H9 (cell line): ENCODE measurements around the gene PPP1R16B. TPM values are rescaled to one million over a fixed set of nuclear protein-coding genes. Genes with fewer than 3 reads are reported as not detected.
A peak's percentile ranks its signal among the peaks of the same experiment; 100 is the strongest.

Source experiments
- DNase-seq: peaks from one replicate; pipeline ENCODE4 v3.0.0-alpha.2; 2017
- H2AFZ ChIP-seq: one replicate; pipeline ENCODE4 v1.6.1; 2013; ENCODE audit warnings: mild to moderate bottlenecking, low read length, control low read depth, moderate library complexity
- H2AK5ac ChIP-seq: 2 replicates; pipeline ENCODE4 v1.6.1; 2013; ENCODE audit warnings: low read length, control low read depth, mixed read lengths; ENCODE audit not compliant: insufficient read length
- H2BK120ac ChIP-seq: one replicate; pipeline ENCODE4 v1.6.1; 2013; ENCODE audit warnings: low read depth, mild to moderate bottlenecking, low read length, control low read depth, inconsistent platforms; ENCODE audit not compliant: poor library complexity, severe bottlenecking
- H2BK12ac ChIP-seq: 2 replicates; pipeline ENCODE4 v1.6.1; 2013; ENCODE audit warnings: low read length, control low read depth, mixed read lengths, low read depth; ENCODE audit not compliant: insufficient read length
- H2BK15ac ChIP-seq: 2 replicates; pipeline ENCODE4 v1.6.1; 2013; ENCODE audit warnings: low read depth, low read length, control low read depth
- H2BK20ac ChIP-seq: one replicate; pipeline ENCODE4 v1.6.1; 2013; ENCODE audit warnings: low read depth, mild to moderate bottlenecking, low read length, control low read depth, inconsistent platforms; ENCODE audit not compliant: poor library complexity, severe bottlenecking
- H2BK5ac ChIP-seq: 2 replicates; pipeline ENCODE4 v1.6.1; 2013; ENCODE audit warnings: low read length, control low read depth, mixed read lengths; ENCODE audit not compliant: insufficient read length
- H3K14ac ChIP-seq: 2 replicates; pipeline ENCODE4 v1.6.1; 2013; ENCODE audit warnings: low read length, control low read depth; ENCODE audit not compliant: insufficient read depth
- H3K18ac ChIP-seq: 2 replicates; pipeline ENCODE4 v1.6.1; 2013; ENCODE audit warnings: low read depth, mild to moderate bottlenecking, mixed read lengths, low read length, control low read depth; ENCODE audit not compliant: insufficient read length
- H3K23ac ChIP-seq: 2 replicates; pipeline ENCODE4 v1.6.1; 2013; ENCODE audit warnings: low read length, control low read depth, mixed read lengths, low read depth; ENCODE audit not compliant: insufficient read length
- H3K23me2 ChIP-seq: 2 replicates; pipeline ENCODE4 v1.6.1; 2013; ENCODE audit warnings: low read depth, mild to moderate bottlenecking, mixed read lengths, low read length, control low read depth; ENCODE audit not compliant: insufficient read length, poor library complexity, severe bottlenecking
- H3K27ac ChIP-seq: 2 replicates; pipeline ENCODE4 v1.5.1; 2013; ENCODE audit warnings: low read length, control low read depth, mixed read lengths, low read depth; ENCODE audit not compliant: insufficient read length
- H3K27me3 ChIP-seq: 2 replicates; pipeline ENCODE4 v1.6.1; 2013; ENCODE audit warnings: low read length, control low read depth, inconsistent platforms; ENCODE audit not compliant: insufficient read depth
- H3K4ac ChIP-seq: 2 replicates; pipeline ENCODE4 v1.6.1; 2013; ENCODE audit warnings: low read depth, mild to moderate bottlenecking, control low read depth, inconsistent platforms, low read length, moderate library complexity
- H3K4me1 ChIP-seq: 2 replicates; pipeline ENCODE4 v1.6.1; 2013; ENCODE audit warnings: low read length, control low read depth, inconsistent platforms; ENCODE audit not compliant: insufficient read depth
- H3K4me2 ChIP-seq: 2 replicates; pipeline ENCODE4 v1.6.1; 2013; ENCODE audit warnings: low read length, control low read depth, mixed read lengths; ENCODE audit not compliant: insufficient read length, insufficient read depth
- H3K56ac ChIP-seq: 2 replicates; pipeline ENCODE4 v1.6.1; 2013; ENCODE audit warnings: low read depth, mild to moderate bottlenecking, mixed read lengths, low read length, control low read depth; ENCODE audit not compliant: insufficient read length
- H3K79me1 ChIP-seq: 2 replicates; pipeline ENCODE4 v1.6.1; 2013; ENCODE audit warnings: low read depth, mild to moderate bottlenecking, moderate library complexity, low read length, control low read depth, inconsistent platforms; ENCODE audit not compliant: insufficient read depth, poor library complexity, severe bottlenecking
- H3K79me2 ChIP-seq: 2 replicates; pipeline ENCODE4 v1.6.1; 2013; ENCODE audit warnings: low read length, control low read depth, inconsistent platforms; ENCODE audit not compliant: insufficient read depth
- H3K9ac ChIP-seq: 2 replicates; pipeline ENCODE4 v1.6.1; 2013; ENCODE audit warnings: low read length, control low read depth, mixed read lengths; ENCODE audit not compliant: insufficient read length; ENCODE audit errors: extremely low read depth
- H3K9me3 ChIP-seq: one replicate; pipeline ENCODE4 v1.6.1; 2013; ENCODE audit warnings: low read depth, low read length, inconsistent platforms; ENCODE audit not compliant: control insufficient read depth
- H3T11ph ChIP-seq: one replicate; pipeline ENCODE4 v1.6.1; 2013; ENCODE audit warnings: mild to moderate bottlenecking, low read length, control low read depth, inconsistent platforms
- H4K20me1 ChIP-seq: one replicate; pipeline ENCODE4 v1.6.1; 2013; ENCODE audit not compliant: control insufficient read depth, insufficient read length, insufficient read depth
- H4K5ac ChIP-seq: 2 replicates; pipeline ENCODE4 v1.6.1; 2013; ENCODE audit warnings: low read depth, mild to moderate bottlenecking, mixed read lengths, low read length, control low read depth; ENCODE audit not compliant: insufficient read length
- H4K8ac ChIP-seq: replicated peaks from 2 replicates; pipeline ENCODE4 v1.6.1; 2013; ENCODE audit warnings: low read length, control low read depth, mixed read lengths, low read depth; ENCODE audit not compliant: insufficient read length
- H4K91ac ChIP-seq: 2 replicates; pipeline ENCODE4 v1.6.1; 2013; ENCODE audit warnings: low read depth, mild to moderate bottlenecking, moderate library complexity, mixed read lengths, low read length, control low read depth; ENCODE audit not compliant: insufficient read length
- H3K27ac Mint-ChIP-seq, 3 experiments: 2 replicates in 2 of 3; 3 replicates in 1 of 3; pipeline ENCODE4 v1.8.0; 2020 to 2021; ENCODE audit warnings: mixed read lengths in 3 of 3, mild to moderate bottlenecking in 1 of 3, moderate library complexity in 1 of 3
- H3K27me3 Mint-ChIP-seq: 2 replicates; pipeline ENCODE4 v1.8.0; 2021; ENCODE audit warnings: low read depth, mild to moderate bottlenecking, moderate library complexity, mixed read lengths
- H3K36me3 Mint-ChIP-seq, 3 experiments: 2 replicates in 2 of 3; 3 replicates in 1 of 3; pipeline ENCODE4 v1.8.0; 2020 to 2021; ENCODE audit warnings: low read depth in 3 of 3, mixed read lengths in 3 of 3; ENCODE audit not compliant: insufficient read depth in 1 of 3
- H3K4me1 Mint-ChIP-seq, 2 experiments: 2 replicates each; pipeline ENCODE4 v1.8.0; 2020; ENCODE audit warnings: mixed read lengths in 2 of 2
- H3K4me3 Mint-ChIP-seq, 2 experiments: 2 replicates in 1 of 2; 3 replicates in 1 of 2; pipeline ENCODE4 v1.8.0; 2020 to 2021; ENCODE audit warnings: mild to moderate bottlenecking in 2 of 2, mixed read lengths in 2 of 2, moderate library complexity in 1 of 2
- H3K9me3 Mint-ChIP-seq, 2 experiments: 2 replicates in 1 of 2; 3 replicates in 1 of 2; pipeline ENCODE4 v1.8.0; 2020; ENCODE audit warnings: mild to moderate bottlenecking in 2 of 2, mixed read lengths in 2 of 2, moderate library complexity in 1 of 2
- CTCF ChIP-seq: fragments of 200-600 bp; sonication (generic); conservative IDR thresholded peaks from 3 replicates; pipeline ENCODE4 v1.8.0; 2021; ENCODE audit warnings: antibody characterized with exemption, mild to moderate bottlenecking
- total RNA-seq: library from RNA; stranded (reverse); gene quantifications from 2 replicates; pipeline ENCODE4 v1.2.1, GENCODE V29; 2021

The PPP1R16B gene
- total RNA-seq, 1 experiment from 2014 or later, result 8.2 TPM

GRCh38 chr20:38762174-38762573, 43.3 kb upstream of the PPP1R16B start:
- no peak overlapping the region for H3K14ac ChIP-seq
- H3K79me1 ChIP-seq, result no peaks in the 10 kb centered on the region
- no peaks in the 10 kb centered on the region for H3K79me2 ChIP-seq
- Mint-ChIP-seq H3K4me3 (no peak overlapping the region), H3K4me1 (peaks cover 2% of the 10 kb centered on the region in 2 experiments; a peak in 1 of 4 replicates), H3K36me3 (peaks cover 14 to 79% (median 48%) of the 10 kb centered on the region in 3 experiments; a peak in 6 of 7 replicates), H3K27ac (peak overlapping the region in 2 of 3 experiments; percentile 17 to 56; a peak in 1 of 7 replicates), H3K9me3 (no peaks in the 10 kb centered on the region), H3K27me3 (no peaks in the 10 kb centered on the region)
- no peak overlapping the region for H3K4me2 ChIP-seq
- no peak overlapping the region for H2BK15ac ChIP-seq
- no peak overlapping the region for H2BK5ac ChIP-seq
- H4K8ac ChIP-seq, result no peak overlapping the region
- no peak overlapping the region for H3K18ac ChIP-seq
- no peak overlapping the region for H3T11ph ChIP-seq
- no peak overlapping the region for H4K91ac ChIP-seq
- no peak for TF ChIP-seq CTCF
- no peak overlapping the region for H3K56ac ChIP-seq
- H4K20me1 ChIP-seq, result no peaks in the 10 kb centered on the region
- H3K27ac ChIP-seq, result no peak overlapping the region
- no peak overlapping the region for H2BK12ac ChIP-seq
- no peak for DNase-seq
- H2BK120ac ChIP-seq, result no peak overlapping the region
- no peaks in the 10 kb centered on the region for H3K9me3 ChIP-seq
- no peak overlapping the region for H4K5ac ChIP-seq
- H3K4me1 ChIP-seq, result no peaks in the 10 kb centered on the region
- H3K23me2 ChIP-seq, result no peaks in the 10 kb centered on the region
- H3K27me3 ChIP-seq, result no peaks in the 10 kb centered on the region
- H2AFZ ChIP-seq, result no peak overlapping the region
- no peak overlapping the region for H3K4ac ChIP-seq
- no peak overlapping the region for H2AK5ac ChIP-seq
- H2BK20ac ChIP-seq, result no peak overlapping the region
- no peak overlapping the region for H3K9ac ChIP-seq
- H3K23ac ChIP-seq, result no peak overlapping the region
